A673 (cell line): ENCODE data around the gene COPS7A.

Experiments used
- EZH2 ChIP-seq: fragments of 200-600 bp; sonication (generic); IDR thresholded peaks from 2 replicates; pipeline ENCODE4 v1.6.1; 2017; ENCODE audit warnings: borderline replicate concordance, low read depth, mild to moderate bottlenecking, mixed read lengths, antibody characterized with exemption, low read length; ENCODE audit not compliant: poor library complexity, severe bottlenecking
- TF ChIP-seq, protein P1 (sequence below): fragments of 300-800, 200-600 bp; sonication (generic); conservative IDR thresholded peaks from 2 replicates; pipeline ENCODE4 v1.5.1; 2017; ENCODE audit warnings: low read depth, mild to moderate bottlenecking, antibody characterized with exemption, low read length, moderate library complexity, mixed read lengths

DNA sequence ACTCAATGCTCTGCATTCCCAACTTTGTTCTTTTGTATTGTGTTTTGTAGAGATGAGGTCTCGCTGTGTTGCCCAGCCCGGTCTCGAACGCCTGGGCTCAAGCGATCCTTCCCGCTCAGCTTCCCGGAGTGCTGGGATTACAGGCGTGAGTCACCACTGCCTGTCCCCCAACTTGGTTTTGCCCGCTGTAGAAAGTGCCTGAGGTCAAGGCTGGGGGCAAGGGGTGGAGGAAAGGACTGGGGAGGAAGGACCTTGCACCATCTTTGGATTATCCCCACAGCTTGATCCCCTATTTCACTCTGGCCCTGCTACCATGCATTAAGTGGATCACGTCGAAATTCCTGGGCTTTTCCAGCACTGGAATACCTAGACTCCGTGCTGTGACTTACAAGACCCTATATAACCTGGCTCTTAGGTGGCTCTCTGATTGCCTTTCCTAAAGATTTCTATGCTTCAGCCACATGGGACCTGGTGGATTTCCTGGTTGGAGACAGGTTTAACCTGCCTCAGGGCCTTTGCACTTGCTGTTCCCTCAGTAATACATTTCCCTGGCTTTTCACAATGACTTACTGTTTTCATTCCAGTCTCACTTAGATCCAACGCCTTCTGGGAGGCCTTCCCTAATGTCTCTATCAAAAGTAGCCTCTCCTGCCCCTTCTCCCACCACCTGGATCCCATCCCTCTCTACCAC, 22.6 kb upstream of the COPS7A start:
- TF ChIP-seq EZH2, result no peak
- TF ChIP-seq, protein P1, sequence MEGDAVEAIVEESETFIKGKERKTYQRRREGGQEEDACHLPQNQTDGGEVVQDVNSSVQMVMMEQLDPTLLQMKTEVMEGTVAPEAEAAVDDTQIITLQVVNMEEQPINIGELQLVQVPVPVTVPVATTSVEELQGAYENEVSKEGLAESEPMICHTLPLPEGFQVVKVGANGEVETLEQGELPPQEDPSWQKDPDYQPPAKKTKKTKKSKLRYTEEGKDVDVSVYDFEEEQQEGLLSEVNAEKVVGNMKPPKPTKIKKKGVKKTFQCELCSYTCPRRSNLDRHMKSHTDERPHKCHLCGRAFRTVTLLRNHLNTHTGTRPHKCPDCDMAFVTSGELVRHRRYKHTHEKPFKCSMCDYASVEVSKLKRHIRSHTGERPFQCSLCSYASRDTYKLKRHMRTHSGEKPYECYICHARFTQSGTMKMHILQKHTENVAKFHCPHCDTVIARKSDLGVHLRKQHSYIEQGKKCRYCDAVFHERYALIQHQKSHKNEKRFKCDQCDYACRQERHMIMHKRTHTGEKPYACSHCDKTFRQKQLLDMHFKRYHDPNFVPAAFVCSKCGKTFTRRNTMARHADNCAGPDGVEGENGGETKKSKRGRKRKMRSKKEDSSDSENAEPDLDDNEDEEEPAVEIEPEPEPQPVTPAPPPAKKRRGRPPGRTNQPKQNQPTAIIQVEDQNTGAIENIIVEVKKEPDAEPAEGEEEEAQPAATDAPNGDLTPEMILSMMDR, result no peak
